Activated CD8-positive, alpha-beta T cell treated with anti-CD3 and anti-CD28 coated beads for 36 hours (primary cell): ENCODE results near the gene ADM2. TPM values are rescaled to one million over a fixed set of nuclear protein-coding genes. Genes with fewer than 3 reads are reported as not detected.

Source experiments
- ATAC-seq: fragments of 200-7000 bp; cut with Tn5 transposase; one replicate; pipeline ENCODE4 v1.10.0; 2021; ENCODE audit warnings: mild to moderate bottlenecking, moderate library complexity
- CTCF ChIA-PET: fragments of 350-600 bp; sonication (Branson Sonifier 250); formaldehyde crosslinking; loops from one replicate; lab custom pipeline; 2021; ENCODE audit warnings: antibody characterized with exemption; lab: Charles Lee
- POLR2A ChIA-PET: fragments of 350-600 bp; sonication (Branson Sonifier 250); formaldehyde crosslinking; loops from one replicate; lab custom pipeline; 2021; ENCODE audit warnings: antibody characterized with exemption; lab: Charles Lee
- DNase-seq: peaks from one replicate; pipeline ENCODE4 v3.0.0-alpha.2; 2020
- H3K27ac Mint-ChIP-seq: one replicate; pipeline ENCODE4 v1.8.0; 2021; ENCODE audit warnings: mild to moderate bottlenecking, mixed read lengths
- H3K27me3 Mint-ChIP-seq: one replicate; pipeline ENCODE4 v1.8.0; 2021; ENCODE audit warnings: mixed read lengths
- H3K36me3 Mint-ChIP-seq: one replicate; pipeline ENCODE4 v1.8.0; 2021; ENCODE audit warnings: low read depth, mixed read lengths
- H3K4me1 Mint-ChIP-seq: one replicate; pipeline ENCODE4 v1.8.0; 2021; ENCODE audit warnings: low read depth, mixed read lengths
- H3K4me3 Mint-ChIP-seq: one replicate; pipeline ENCODE4 v1.8.0; 2021; ENCODE audit warnings: mild to moderate bottlenecking, moderate library complexity, mixed read lengths
- H3K9me3 Mint-ChIP-seq: one replicate; pipeline ENCODE4 v1.8.0; 2021; ENCODE audit warnings: mixed read lengths
- CTCF ChIP-seq: fragments of 200-600 bp; IDR thresholded peaks from one replicate; pipeline ENCODE4 v1.8.0; 2022; ENCODE audit warnings: antibody characterized with exemption, mild to moderate bottlenecking
- intact Hi-C: fragments of 100-400 bp; cut with micrococcal nuclease; formaldehyde crosslinking; loops from one replicate; pipeline ENCODE4 v1.10.0; 2022
- total RNA-seq, 2 experiments: library from RNA; stranded (reverse); gene quantifications; one replicate each; pipeline ENCODE4 v1.2.3, GENCODE V29; 2021

ADM2 gene
- total RNA-seq, 2 experiments from 2014 or later: 5.5 to 6.8 TPM

- intact Hi-C loops: no loop called here
- H3K4me1 Mint-ChIP-seq: peaks cover 39% of the 10 kb centered on the region
- no peaks in the 10 kb centered on the region for H3K9me3 Mint-ChIP-seq
- no peak overlapping the region for H3K4me3 Mint-ChIP-seq
- TF ChIP-seq CTCF: no peak
- no peak for ATAC-seq
- H3K27me3 Mint-ChIP-seq: no peaks in the 10 kb centered on the region
- H3K27ac Mint-ChIP-seq: no peak overlapping the region
- ChIA-PET CTCF (interaction anchor here (1.3 to 3.3 kb wide), 2 partner anchors 10 kb away, joined by 3 to 19 read pairs; partner anchors contain the start of gene SCO2), POLR2A (interaction anchor here (1.4 to 8.3 kb wide), 3 partner anchors 8 to 18 kb away, joined by 4 to 175 read pairs (median 4); partner anchors contain the start of genes SCO2 and TYMP)
- H3K36me3 Mint-ChIP-seq: peaks cover 3% of the 10 kb centered on the region
- no peak for DNase-seq
Measured at GRCh38 chr22:50535113-50535512, 53.8 kb downstream of the ADM2 start.

Other genes starting within 250 kb of the ADM2 start
- gene TUBGCP6, start 236.5 kb upstream of the ADM2 start, total RNA-seq: 10 to 100 TPM; 44.8 to 47.2 TPM
- gene HDAC10, start 230.3 kb upstream of the ADM2 start, total RNA-seq: 10 to 100 TPM; 43.0 to 44.3 TPM
- gene MAPK12, start 219.9 kb upstream of the ADM2 start, total RNA-seq: 1 to 10 TPM; 7.9 to 9.2 TPM
- gene MAPK11, start 211.2 kb upstream of the ADM2 start, total RNA-seq: 1 to 10 TPM; 5.9 to 6.2 TPM
- gene PLXNB2, start 173.9 kb upstream of the ADM2 start, total RNA-seq: 10 to 100 TPM; 22.1 to 26.4 TPM
- gene DENND6B, start 154.5 kb upstream of the ADM2 start, total RNA-seq: 1 to 10 TPM; 4.6 to 5.3 TPM
- gene PPP6R2, start 138.2 kb upstream of the ADM2 start, total RNA-seq: 10 to 100 TPM; 44.2 to 44.3 TPM
- gene SBF1, start 6.5 kb upstream of the ADM2 start, total RNA-seq: 100 to 1,000 TPM; 120 TPM
- under 1 TPM in 1 of 2 experiments, not detected in 1; 0.29 TPM for gene MIOX, start 5.3 kb downstream of the ADM2 start, total RNA-seq
- 10 to 100 TPM; 48.0 to 48.8 TPM for gene LMF2, start 26.2 kb downstream of the ADM2 start, total RNA-seq
- gene NCAPH2, start 26.7 kb downstream of the ADM2 start, total RNA-seq: 100 to 1,000 TPM; 121 to 126 TPM
- 1 to 10 TPM in 1 of 2 experiments, not detected in 1; 2.7 TPM for gene SCO2, start 44.1 kb downstream of the ADM2 start, total RNA-seq
- 10 to 100 TPM; 24.2 to 24.7 TPM for gene TYMP, start 48.5 kb downstream of the ADM2 start, total RNA-seq
- gene KLHDC7B, start 64.4 kb downstream of the ADM2 start, total RNA-seq: 1 to 10 TPM; 5.8 to 6.8 TPM
- not detected for gene SYCE3, start 81.4 kb downstream of the ADM2 start, total RNA-seq
- 10 to 100 TPM; 42.9 to 43.7 TPM for gene CPT1B, start 96.9 kb downstream of the ADM2 start, total RNA-seq
- 10 to 100 TPM; 55.6 to 60.3 TPM for gene CHKB, start 101.3 kb downstream of the ADM2 start, total RNA-seq
- gene MAPK8IP2, start 119.2 kb downstream of the ADM2 start, total RNA-seq: under 1 TPM; 0.11 TPM
- 10 to 100 TPM; 11.6 to 11.8 TPM for gene ARSA, start 146.6 kb downstream of the ADM2 start, total RNA-seq
- gene SHANK3, start 191.3 kb downstream of the ADM2 start, total RNA-seq: under 1 TPM; 0.16 to 0.22 TPM